Lower leg skin (tissue), 3 donors: ENCODE data around the gene ATP1B2.

Source experiments
- POLR2A ChIP-seq, 2 donors: fragments of 450-650 bp; IDR thresholded peaks; one replicate each; pipeline ENCODE4 v1.6.1; 2016 to 2017; ENCODE audit warnings: antibody characterized with exemption in 2 of 2, mild to moderate bottlenecking in 1 of 2, moderate library complexity in 1 of 2
- TF ChIP-seq, protein P1 (sequence below), 3 donors: fragments of 450-650 bp; IDR thresholded peaks; one replicate each; pipeline ENCODE4 v1.5.1; 2016; ENCODE audit warnings: antibody characterized with exemption in 3 of 3, mild to moderate bottlenecking in 3 of 3, moderate library complexity in 2 of 3

DNA sequence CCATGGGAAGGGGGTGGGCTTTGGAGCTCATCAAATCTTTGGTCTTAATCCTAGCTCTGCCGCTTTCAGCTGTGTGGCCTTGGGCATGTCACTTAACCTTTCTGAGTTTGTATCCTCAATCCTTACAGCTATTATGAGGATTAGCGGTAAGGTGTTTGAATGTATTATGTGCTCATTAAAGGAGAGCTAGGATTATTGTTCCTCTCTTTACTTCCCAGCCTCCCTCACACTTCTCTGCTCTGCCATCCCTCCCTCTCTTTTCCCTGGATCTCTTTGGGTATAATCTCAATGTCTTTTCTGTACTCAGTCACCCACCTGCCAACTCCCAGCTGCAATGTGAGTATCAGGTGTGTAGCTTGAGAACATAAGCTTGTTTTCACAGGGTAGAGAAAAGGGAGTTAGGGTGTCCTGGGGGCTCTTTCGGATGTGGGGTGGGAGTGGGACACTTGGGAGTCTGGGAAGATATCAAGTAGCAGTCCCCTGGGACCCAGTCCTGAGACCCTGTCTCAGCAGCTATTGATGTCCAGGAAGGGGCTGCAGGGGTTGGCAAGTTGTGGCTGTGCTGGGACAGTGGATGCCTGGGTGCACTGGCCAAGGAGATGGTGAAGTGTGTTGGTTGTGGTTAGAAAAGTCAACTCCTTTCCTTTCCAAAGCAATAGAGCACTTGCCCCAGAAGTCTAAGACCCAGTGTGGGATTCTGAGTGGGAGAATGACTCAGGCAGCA, 56.1 kb downstream of the ATP1B2 start:
- TF ChIP-seq, protein P1, sequence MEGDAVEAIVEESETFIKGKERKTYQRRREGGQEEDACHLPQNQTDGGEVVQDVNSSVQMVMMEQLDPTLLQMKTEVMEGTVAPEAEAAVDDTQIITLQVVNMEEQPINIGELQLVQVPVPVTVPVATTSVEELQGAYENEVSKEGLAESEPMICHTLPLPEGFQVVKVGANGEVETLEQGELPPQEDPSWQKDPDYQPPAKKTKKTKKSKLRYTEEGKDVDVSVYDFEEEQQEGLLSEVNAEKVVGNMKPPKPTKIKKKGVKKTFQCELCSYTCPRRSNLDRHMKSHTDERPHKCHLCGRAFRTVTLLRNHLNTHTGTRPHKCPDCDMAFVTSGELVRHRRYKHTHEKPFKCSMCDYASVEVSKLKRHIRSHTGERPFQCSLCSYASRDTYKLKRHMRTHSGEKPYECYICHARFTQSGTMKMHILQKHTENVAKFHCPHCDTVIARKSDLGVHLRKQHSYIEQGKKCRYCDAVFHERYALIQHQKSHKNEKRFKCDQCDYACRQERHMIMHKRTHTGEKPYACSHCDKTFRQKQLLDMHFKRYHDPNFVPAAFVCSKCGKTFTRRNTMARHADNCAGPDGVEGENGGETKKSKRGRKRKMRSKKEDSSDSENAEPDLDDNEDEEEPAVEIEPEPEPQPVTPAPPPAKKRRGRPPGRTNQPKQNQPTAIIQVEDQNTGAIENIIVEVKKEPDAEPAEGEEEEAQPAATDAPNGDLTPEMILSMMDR (IDR thresholded peaks at IDR 0.05) = no peak
- no peak for TF ChIP-seq POLR2A (IDR thresholded peaks at IDR 0.05)
